Hepatocyte (in vitro differentiated cells): Measurements from ENCODE around the gene COX19. TPM values are rescaled to one million over a fixed set of nuclear protein-coding genes. Genes with fewer than 3 reads are reported as not detected.

Source experiments
- DNase-seq: peaks from one replicate; pipeline ENCODE4 v3.0.0-alpha.2; 2016; ENCODE audit warnings: low spot score
- H2AFZ ChIP-seq: fragments of 200-600 bp; sonication (generic); 2 replicates; pipeline ENCODE4 v1.6.0; 2016; ENCODE audit warnings: antibody characterized with exemption, mild to moderate bottlenecking
- H3K27ac ChIP-seq: fragments of 200-600 bp; sonication (generic); 2 replicates; pipeline ENCODE4 v1.5.1; 2016; ENCODE audit warnings: mild to moderate bottlenecking
- H3K27me3 ChIP-seq: fragments of 200-600 bp; sonication (generic); 2 replicates; pipeline ENCODE4 v1.6.1; 2016
- H3K36me3 ChIP-seq: fragments of 200-600 bp; sonication (generic); replicated peaks from 2 replicates; pipeline ENCODE4 v1.5.1; 2016; ENCODE audit warnings: low read depth; ENCODE audit not compliant: insufficient read depth
- H3K4me1 ChIP-seq: fragments of 200-600 bp; sonication (generic); 2 replicates; pipeline ENCODE4 v1.5.1; 2016; ENCODE audit warnings: mild to moderate bottlenecking, moderate library complexity; ENCODE audit not compliant: insufficient read depth
- H3K4me2 ChIP-seq: fragments of 200-600 bp; sonication (generic); 2 replicates; pipeline ENCODE4 v1.6.0; 2016
- H3K4me3 ChIP-seq: fragments of 200-600 bp; sonication (generic); 2 replicates; pipeline ENCODE4 v1.5.1; 2016; ENCODE audit warnings: mild to moderate bottlenecking
- H3K79me2 ChIP-seq: fragments of 200-600 bp; sonication (generic); 2 replicates; pipeline ENCODE4 v1.6.0; 2017; ENCODE audit warnings: mild to moderate bottlenecking
- H3K9me2 ChIP-seq: fragments of 200-600 bp; sonication (generic); replicated peaks from 2 replicates; pipeline ENCODE4 v1.6.0; 2017; ENCODE audit warnings: mild to moderate bottlenecking; ENCODE audit not compliant: insufficient read depth
- H3K9me3 ChIP-seq: fragments of 200-600 bp; sonication (generic); 2 replicates; pipeline ENCODE4 v1.5.1; 2016; ENCODE audit warnings: low read depth, mild to moderate bottlenecking
- H4K20me1 ChIP-seq: fragments of 200-600 bp; sonication (generic); 2 replicates; pipeline ENCODE4 v1.6.0; 2016; ENCODE audit warnings: mild to moderate bottlenecking; ENCODE audit not compliant: insufficient read depth, poor library complexity, severe bottlenecking
- CTCF ChIP-seq: fragments of 200-600 bp; sonication (generic); IDR thresholded peaks from 2 replicates; pipeline ENCODE4 v1.5.1; 2016; ENCODE audit warnings: antibody characterized with exemption, mild to moderate bottlenecking; ENCODE audit not compliant: poor library complexity
- EZH2 ChIP-seq: fragments of 200-600 bp; sonication (generic); IDR thresholded peaks from 2 replicates; pipeline ENCODE4 v1.6.1; 2016; ENCODE audit warnings: antibody characterized with exemption, mild to moderate bottlenecking, borderline replicate concordance
- EZH2phosphoT487 ChIP-seq: fragments of 200-600 bp; sonication (generic); IDR thresholded peaks from one replicate; pipeline ENCODE4 v1.6.1; 2018; ENCODE audit warnings: antibody characterized with exemption, mild to moderate bottlenecking, low read depth, moderate library complexity; ENCODE audit not compliant: unreplicated experiment, severe bottlenecking
- WGBS: methylation state at CpG from one replicate; pipeline ENCODE4 v1.1.6; 2016; ENCODE audit warnings: low lambda C conversion rate; ENCODE audit errors: missing lambda C conversion rate; 5-methylcytosine and 5-hydroxymethylcytosine counted together
- polyA plus RNA-seq: library from polyadenylated mRNA; unstranded; fragments of >200 nt; fragmentation: Nextera tagmentation; extraction: Ambion mirVana; gene quantifications from 2 replicates; pipeline ENCODE4 v1.2.1, GENCODE V29; 2016
- total RNA-seq: library from RNA; depleted of rRNA; stranded (reverse); fragments of >200 nt; gene quantifications from 2 replicates; pipeline ENCODE4 v1.2.3, GENCODE V29; 2014

The COX19 gene
- total and polyA plus RNA-seq, 2 experiments from 2014 or later: 11.6 to 18.9 TPM

- H4K20me1 ChIP-seq: no peaks in the 10 kb centered on the region
- H3K27me3 ChIP-seq: no peaks in the 10 kb centered on the region
- peaks cover 4% of the 10 kb centered on the region for H3K79me2 ChIP-seq
- no peaks in the 10 kb centered on the region for H3K36me3 ChIP-seq
- no peak overlapping the region for H2AFZ ChIP-seq
- peak; percentile 8 for DNase-seq
- TF ChIP-seq EZH2: no peak
- no peak overlapping the region for H3K27ac ChIP-seq
- H3K4me2 ChIP-seq: no peak overlapping the region
- H3K4me3 ChIP-seq: no peak overlapping the region
- WGBS: 80% methylated on average over 13 of the region's 22 CpGs
- no peaks in the 10 kb centered on the region for H3K4me1 ChIP-seq
- H3K9me2 ChIP-seq: no peaks in the 10 kb centered on the region
- no peaks in the 10 kb centered on the region for H3K9me3 ChIP-seq
Observed at GRCh38 chr7:936386-937054, 38.8 kb downstream of the COX19 start.

GRCh38 chr7:935874-936385 is 39.4 kb downstream of the COX19 start:
- no peaks in the 10 kb centered on the region for H3K79me2 ChIP-seq
- H3K4me2 ChIP-seq: no peak overlapping the region
- no peak overlapping the region for H3K27ac ChIP-seq
- WGBS: 94% methylated on average over 27 of the region's 28 CpGs
- no peaks in the 10 kb centered on the region for H3K9me2 ChIP-seq
- H3K4me1 ChIP-seq: no peaks in the 10 kb centered on the region
- H3K36me3 ChIP-seq: no peaks in the 10 kb centered on the region
- no peaks in the 10 kb centered on the region for H3K27me3 ChIP-seq
- TF ChIP-seq EZH2phosphoT487: no peak
- no peak for TF ChIP-seq CTCF
- no peak for TF ChIP-seq EZH2
- DNase-seq: no peak
- no peaks in the 10 kb centered on the region for H4K20me1 ChIP-seq
- H2AFZ ChIP-seq: no peak overlapping the region
- H3K4me3 ChIP-seq: no peak overlapping the region
- H3K9me3 ChIP-seq: no peaks in the 10 kb centered on the region

- TF ChIP-seq EZH2 (no peak), EZH2phosphoT487 (no peak), CTCF (no peak)
- peak; percentile 5 for DNase-seq
- no peaks in the 10 kb centered on the region for H3K27me3 ChIP-seq
- no peak overlapping the region for H3K4me3 ChIP-seq
- H3K27ac ChIP-seq: no peak overlapping the region
- H3K79me2 ChIP-seq: no peaks in the 10 kb centered on the region
- no peaks in the 10 kb centered on the region for H3K9me2 ChIP-seq
- 94% methylated on average over 14 of the region's 46 CpGs for WGBS
- H3K9me3 ChIP-seq: no peaks in the 10 kb centered on the region
- no peaks in the 10 kb centered on the region for H3K4me1 ChIP-seq
- no peaks in the 10 kb centered on the region for H3K36me3 ChIP-seq
- no peaks in the 10 kb centered on the region for H4K20me1 ChIP-seq
- no peak overlapping the region for H3K4me2 ChIP-seq
- H2AFZ ChIP-seq: no peak overlapping the region
Observed at GRCh38 chr7:935164-935873, 40.0 kb downstream of the COX19 start.
